ENCODE measurements around the gene LYRM4.

LYRM4 gene

GRCh38 chr6:5248302-5249098 lies 12.2 kb downstream of the LYRM4 start:
- Histone ChIP-seq H3K4me3 (no peak overlapping the region), H3K27ac (no peak overlapping the region)

GRCh38 chr6:5247201-5247600 lies 13.5 kb downstream of the LYRM4 start:
- no peak overlapping the region for H3K27ac ChIP-seq
- H3K4me3 ChIP-seq: no peak overlapping the region

- no peak overlapping the region for H3K27ac ChIP-seq
- H3K4me3 ChIP-seq: no peak overlapping the region
Observed at GRCh38 chr6:5246141-5247097, 14.3 kb downstream of the LYRM4 start.

DNA sequence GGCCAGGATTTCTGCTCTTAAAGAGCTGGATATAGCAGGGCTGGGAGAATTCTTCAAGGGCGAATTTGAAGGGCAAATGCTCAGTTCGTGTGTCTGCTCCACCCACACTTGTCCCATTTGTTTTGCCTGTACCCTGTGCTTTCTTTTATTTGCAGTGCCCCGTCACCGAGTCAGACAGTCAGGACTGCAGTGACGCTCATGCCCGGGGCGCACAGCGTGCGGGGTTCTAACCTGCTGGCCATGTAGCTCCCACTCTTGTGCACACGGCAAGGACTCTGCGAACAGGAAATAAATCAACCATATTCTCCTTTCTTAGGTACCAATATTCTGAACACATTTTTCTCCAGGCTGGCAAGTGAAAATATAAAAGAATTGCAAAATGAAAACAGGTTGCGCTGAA lies 17.7 kb downstream of the LYRM4 start:
- Histone ChIP-seq H3K27ac (no peak overlapping the region), H3K4me3 (no peak overlapping the region)

GRCh38 chr6:5241252-5241651 lies 19.5 kb downstream of the LYRM4 start:
- no peak overlapping the region for H3K4me3 ChIP-seq
- no peak overlapping the region for H3K27ac ChIP-seq

- H3K27ac ChIP-seq: no peak overlapping the region
- no peak overlapping the region for H3K4me3 ChIP-seq
Observed at GRCh38 chr6:5238336-5238735, 22.4 kb downstream of the LYRM4 start.

DNA sequence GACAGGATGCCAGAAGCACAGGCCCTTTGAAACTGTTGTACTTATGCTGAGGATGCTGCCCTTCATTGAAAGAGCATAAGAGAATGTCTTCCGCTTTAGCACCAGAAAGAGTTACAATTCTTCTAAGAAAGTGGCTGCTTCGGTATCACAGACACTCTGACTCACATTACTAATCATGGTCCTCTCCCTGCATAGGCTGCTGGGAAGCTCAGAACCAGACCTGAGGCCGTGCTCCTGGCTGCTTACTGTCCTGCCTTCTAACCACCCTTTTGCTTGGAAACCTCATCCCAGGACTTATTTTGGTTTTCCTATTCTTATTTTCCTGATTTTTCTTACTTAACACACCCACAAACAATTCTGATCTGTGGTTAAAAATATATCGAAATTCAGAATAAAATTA lies 22.9 kb downstream of the LYRM4 start:
- Histone ChIP-seq H3K4me3 (no peak overlapping the region), H3K27ac (no peak overlapping the region)

- Histone ChIP-seq H3K27ac (no peak overlapping the region), H3K4me3 (no peak overlapping the region)
Observed at GRCh38 chr6:5235830-5236229, 24.9 kb downstream of the LYRM4 start.

- Histone ChIP-seq H3K4me3 (no peak overlapping the region), H3K27ac (no peak overlapping the region)
Observed at GRCh38 chr6:5234874-5235273, 25.9 kb downstream of the LYRM4 start.

DNA sequence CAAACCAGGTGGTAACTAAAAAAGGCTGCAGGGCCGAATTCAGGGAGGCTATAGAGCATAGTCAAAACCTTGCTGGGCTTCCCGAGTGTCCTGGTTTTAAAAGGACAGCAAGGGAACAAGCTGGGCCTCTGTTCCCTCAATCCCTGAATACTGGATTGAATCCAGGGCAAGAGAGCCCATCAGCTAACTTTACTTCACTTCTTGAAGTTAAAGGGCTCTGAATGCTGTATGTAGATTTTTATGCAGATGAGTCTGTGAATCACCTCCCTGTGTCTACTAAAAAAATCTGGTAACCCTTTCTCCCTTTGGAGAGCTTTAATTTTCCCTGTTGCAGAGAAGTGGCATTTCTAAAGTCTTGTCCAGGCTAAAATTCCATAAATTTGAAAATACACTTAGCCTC lies 29.5 kb downstream of the LYRM4 start:
- Histone ChIP-seq H3K27ac (no peak overlapping the region), H3K4me3 (no peak overlapping the region)

DNA sequence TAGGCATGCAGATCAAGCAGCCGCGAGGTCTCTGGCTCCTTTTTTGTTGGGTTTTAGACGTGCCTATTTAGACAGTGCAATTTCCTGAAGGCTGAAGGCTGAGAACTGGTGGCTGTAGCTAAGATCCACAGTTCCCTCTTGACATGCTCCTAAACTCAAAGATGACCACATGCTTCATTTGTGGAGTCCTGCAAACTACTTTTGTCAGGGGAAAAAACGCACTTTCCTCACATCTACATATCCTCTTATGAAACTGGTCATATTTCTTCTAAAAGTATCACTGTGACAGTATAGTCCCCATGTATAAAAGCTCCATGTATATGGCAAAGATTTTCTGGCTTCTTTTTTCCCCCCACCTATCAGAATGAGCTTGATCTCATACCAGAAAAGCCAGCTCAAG lies 30.7 kb downstream of the LYRM4 start:
- no peak overlapping the region for H3K4me3 ChIP-seq
- H3K27ac ChIP-seq: no peak overlapping the region

- no peak overlapping the region for H3K4me3 ChIP-seq
- H3K27ac ChIP-seq: no peak overlapping the region
Observed at GRCh38 chr6:5229356-5229755, 31.4 kb downstream of the LYRM4 start.

DNA sequence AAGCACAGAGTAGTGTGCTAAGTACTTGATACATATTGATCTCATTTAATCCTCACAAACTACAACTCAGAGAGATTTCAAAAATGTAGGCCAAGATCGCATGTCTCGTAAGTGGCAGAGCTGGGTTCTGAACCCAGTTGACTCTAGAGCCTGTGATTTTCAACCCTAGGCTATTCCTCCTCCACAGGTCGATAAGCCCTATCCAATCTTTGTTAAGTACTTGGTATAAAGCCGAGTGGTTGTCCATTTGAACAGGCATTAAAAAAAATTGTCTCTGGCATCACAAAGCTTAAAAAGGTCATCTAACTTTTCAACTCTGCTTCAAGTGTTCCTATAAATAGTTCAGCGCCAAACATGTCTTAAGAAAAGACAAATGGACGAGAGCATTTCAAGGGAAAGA lies 37.4 kb downstream of the LYRM4 start:
- Histone ChIP-seq H3K27ac (no peak overlapping the region), H3K4me3 (no peak overlapping the region)

- no peak overlapping the region for H3K4me3 ChIP-seq
- H3K27ac ChIP-seq: no peak overlapping the region
Observed at GRCh38 chr6:5220443-5220842, 40.3 kb downstream of the LYRM4 start.

DNA sequence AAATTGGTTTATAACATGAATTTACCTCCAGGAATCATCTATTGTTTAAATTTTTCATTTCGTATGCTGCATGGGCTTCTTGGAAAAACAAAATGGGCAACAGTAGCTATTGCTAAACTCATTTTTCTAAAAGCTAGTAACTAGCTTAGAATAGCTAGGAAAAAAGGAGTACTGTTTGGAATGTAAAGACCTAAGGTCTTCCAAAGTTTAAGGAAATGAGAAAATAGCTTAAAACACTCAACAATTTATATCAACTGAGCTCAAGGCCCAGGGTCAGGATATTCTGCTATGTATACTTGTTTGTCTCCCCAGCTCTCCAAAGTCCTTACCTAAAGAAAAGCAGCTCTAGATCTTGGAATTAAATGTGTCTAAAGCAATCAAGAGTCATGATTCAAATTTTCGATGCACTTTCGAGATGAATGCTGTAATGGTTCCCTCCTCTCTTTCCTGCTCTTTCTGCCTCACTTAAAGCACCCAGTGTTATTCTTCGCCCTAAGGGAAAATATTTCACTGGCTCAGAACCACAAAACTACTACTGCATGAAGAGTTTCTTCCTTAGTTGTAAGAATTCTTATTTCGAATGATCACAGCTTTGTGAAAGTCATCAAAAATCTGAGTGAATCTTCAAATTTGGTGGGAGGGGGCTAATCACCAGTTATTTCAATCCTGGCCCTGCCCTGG lies 41.6 kb downstream of the LYRM4 start:
- Histone ChIP-seq H3K4me3 (no peak overlapping the region), H3K27ac (no peak overlapping the region)

DNA sequence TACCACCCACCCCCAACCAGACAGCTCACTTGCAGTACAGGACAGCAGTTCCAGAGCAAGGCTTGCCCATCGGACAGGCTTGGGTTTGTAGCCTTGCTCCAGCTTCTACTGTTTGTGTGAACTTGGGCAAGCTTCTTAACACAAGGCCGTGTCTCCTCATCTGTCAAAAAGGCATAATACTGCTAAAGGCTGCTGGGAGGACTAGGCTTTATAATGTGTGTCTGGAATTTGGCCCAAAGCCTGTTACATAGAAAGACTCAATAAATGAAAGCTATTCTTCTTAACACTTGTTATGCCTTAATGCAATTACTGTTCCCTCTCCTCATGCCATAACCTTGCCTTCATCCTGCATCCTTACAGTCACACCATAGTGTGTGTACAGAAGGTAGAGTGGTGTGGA lies 43.4 kb downstream of the LYRM4 start:
- no peak overlapping the region for H3K4me3 ChIP-seq
- H3K27ac ChIP-seq: no peak overlapping the region

GRCh38 chr6:5215799-5216198 lies 45.0 kb downstream of the LYRM4 start:
- H3K27ac ChIP-seq: no peak overlapping the region

DNA sequence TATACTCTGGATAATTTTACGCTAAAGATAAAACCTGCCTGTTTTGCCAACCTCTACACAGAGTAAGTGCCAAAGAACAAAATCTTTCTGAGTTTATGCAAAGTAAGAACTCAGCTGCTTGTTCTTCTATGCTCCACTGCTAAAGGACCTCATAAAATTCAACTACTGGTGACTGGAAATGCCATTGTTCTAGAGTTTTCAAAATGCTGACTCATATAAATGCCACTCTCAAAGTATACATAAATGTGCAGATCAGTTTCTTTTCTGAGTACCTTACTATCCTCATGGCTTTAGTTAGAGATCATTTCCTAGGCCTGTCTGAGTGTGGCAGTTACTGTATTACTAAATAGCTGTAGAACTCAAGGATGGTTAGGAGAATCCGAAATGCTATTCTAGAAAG lies 45.6 kb downstream of the LYRM4 start:
- no peak overlapping the region for H3K4me3 ChIP-seq
- H3K27ac ChIP-seq: no peak overlapping the region

More at GRCh38 chr6:5215799-5216198, 45.0 kb downstream of the LYRM4 start:
- no peak overlapping the region for H3K4me3 ChIP-seq

DNA sequence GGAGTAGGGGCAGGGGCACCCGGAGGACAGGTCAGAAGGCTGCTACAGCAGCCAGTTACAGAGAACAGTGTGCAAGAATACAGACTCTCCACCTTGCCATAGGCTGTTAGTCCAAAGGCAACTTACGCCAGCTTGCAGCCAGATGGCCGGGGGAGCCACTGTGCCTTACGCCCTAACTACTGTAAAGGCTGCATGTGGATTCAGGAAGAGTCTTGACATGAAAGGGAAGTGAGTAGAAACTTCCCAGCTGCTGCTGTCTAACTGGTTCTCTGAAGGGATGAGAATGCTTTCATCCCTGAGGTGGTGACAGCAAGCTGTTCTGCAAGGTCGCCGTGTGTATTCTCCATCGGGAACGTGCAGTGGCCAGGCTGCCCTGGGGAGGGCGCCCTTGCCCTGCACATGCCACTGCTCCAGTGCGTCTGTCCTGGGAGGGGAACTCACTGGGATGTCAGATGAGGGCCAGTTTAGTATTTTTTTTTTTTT lies 46.1 kb downstream of the LYRM4 start:
- Histone ChIP-seq H3K27ac (no peak overlapping the region), H3K4me3 (no peak overlapping the region)

DNA sequence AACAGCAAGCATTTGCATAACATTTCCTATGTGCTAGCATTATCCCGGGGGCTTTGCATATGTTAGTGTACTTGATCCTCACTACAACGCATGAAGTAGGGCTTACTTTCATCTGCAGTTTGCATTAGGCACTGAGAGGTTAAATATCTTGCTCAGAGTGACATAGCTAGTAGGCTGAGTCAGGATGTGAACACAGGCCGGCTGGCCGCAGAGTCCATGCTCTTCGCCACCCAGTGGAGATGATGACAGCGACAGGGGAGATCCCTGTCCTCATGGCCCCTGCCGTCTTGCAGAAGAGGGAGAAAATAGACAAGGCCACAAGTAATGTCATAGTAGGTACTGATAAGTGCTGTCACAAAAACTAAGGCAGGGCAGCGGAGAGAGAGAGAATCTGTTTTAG lies 46.9 kb downstream of the LYRM4 start:
- Histone ChIP-seq H3K4me3 (no peak overlapping the region), H3K27ac (no peak overlapping the region)
